ENCODE results near the gene ARHGAP21. TPM values are rescaled to one million over a fixed set of nuclear protein-coding genes. Genes with fewer than 3 reads are reported as not detected.

ARHGAP21 gene
- total RNA-seq, 2 experiments from 2014 or later = 19.7 to 25.9 TPM

DNA sequence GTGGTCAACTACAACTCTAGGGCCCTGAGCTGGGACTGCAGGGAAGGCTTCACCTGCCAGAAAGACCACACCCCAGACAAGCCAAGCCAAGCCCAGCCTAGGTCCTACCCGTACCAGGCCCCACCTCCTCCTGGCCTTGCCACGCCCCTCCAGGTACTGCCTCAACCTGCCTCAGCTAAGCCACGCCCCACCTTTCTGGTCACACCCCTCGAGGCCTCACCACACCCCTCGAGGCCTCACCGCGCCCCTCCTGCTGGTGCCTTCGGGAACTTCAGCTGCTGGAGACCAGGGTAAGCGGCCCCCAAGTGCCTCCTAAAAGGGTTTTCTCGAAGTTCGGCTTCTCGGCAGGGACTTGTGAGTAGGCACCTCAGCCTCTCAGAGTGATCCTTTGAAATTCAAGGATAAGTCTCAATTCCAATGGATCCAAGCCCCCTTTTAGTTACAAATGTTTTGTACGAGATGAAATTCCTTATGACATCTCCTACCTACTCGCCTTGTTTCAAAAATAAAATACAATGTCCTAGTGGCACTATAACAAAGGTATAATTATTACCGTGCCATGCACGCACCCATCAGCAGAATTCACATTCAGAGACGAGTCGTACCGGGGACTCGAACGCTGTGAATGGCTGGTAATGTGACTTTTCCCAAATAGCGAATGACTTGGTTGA, 171.2 kb downstream of the ARHGAP21 start:
- ChIA-PET CTCF (interaction anchor here (0.6 kb wide), 1 partner anchor 1256 kb away, joined by 3 read pairs; no protein-coding TSS in a partner anchor), POLR2A (no interaction called here)
- Mint-ChIP-seq H3K36me3 (ENCODE audit: low read depth) (no peaks in the 10 kb centered on the region), H3K9me3 (ENCODE audit: low read depth) (no peaks in the 10 kb centered on the region), H3K4me1 (peaks cover 4% of the 10 kb centered on the region), H3K27me3 (peaks cover 2% of the 10 kb centered on the region), H3K27ac (no peak overlapping the region), H3K4me3 (no peak overlapping the region)
- intact Hi-C loops (cut with DNase I, micrococcal nuclease) = no loop called here
- ATAC-seq = peak; percentile 72
- DNase-seq = peak; percentile 56

DNA sequence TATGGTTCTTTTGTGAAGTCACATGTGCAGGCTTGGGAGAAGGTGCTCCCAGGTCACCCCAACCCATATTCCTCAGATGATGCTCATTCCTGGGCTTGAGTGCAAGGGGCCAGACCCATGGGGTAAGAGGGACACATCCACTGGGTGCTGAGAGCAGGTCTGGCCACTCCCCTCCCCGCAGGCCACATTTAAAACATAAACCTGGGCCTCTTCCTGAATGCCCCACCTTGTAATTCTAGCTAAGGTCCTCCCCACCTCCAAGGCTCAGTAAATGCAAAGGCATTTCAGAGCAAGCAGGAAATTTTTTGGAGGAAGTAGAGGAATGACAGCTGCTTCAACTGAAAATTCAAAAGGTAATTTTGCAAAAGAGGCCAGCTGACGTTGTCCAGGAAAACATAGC, 172.5 kb downstream of the ARHGAP21 start:
- intact Hi-C loops (cut with DNase I, micrococcal nuclease) = no loop called here
- POLR2A ChIA-PET = no interaction called here

DNA sequence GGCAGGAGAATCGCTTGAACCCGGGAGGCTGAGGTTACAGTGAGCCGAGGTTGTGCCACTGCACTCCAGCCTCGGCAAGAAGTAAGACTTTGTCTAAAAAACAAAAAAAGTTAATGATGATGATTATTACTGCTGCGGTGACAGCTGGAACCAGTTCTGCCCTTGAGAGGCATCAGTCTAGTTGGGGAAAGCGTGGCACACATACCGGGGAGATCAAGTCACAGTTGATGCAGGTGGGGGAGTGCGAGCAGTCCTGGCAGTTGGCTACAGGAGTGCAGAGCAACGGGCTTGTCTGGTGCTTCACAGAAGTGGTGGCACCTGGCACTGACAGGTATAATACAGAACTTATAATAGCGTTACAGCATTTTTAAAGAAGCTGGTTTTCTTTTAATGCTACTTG, 173.0 kb downstream of the ARHGAP21 start:
- Mint-ChIP-seq H3K36me3 (ENCODE audit: low read depth) (no peaks in the 10 kb centered on the region), H3K27ac (no peak overlapping the region), H3K4me1 (no peaks in the 10 kb centered on the region), H3K4me3 (no peak overlapping the region), H3K9me3 (ENCODE audit: low read depth) (no peaks in the 10 kb centered on the region), H3K27me3 (peaks cover 2% of the 10 kb centered on the region)
- intact Hi-C loops (cut with DNase I, micrococcal nuclease) = no loop called here
- ChIA-PET CTCF (interaction anchor here (0.7 kb wide), 1 partner anchor 42 kb away, joined by 3 read pairs; no protein-coding TSS in a partner anchor), POLR2A (no interaction called here)
- no peak for ATAC-seq
- no peak for DNase-seq

More for the DNA sequence above, 172.5 kb downstream of the ARHGAP21 start:
- no peak for ATAC-seq
- CTCF ChIA-PET = interaction anchor here (0.7 kb wide), 1 partner anchor 42 kb away, joined by 3 read pairs; no protein-coding TSS in a partner anchor
- Mint-ChIP-seq H3K9me3 (ENCODE audit: low read depth) (no peaks in the 10 kb centered on the region), H3K4me3 (no peak overlapping the region), H3K27me3 (peaks cover 2% of the 10 kb centered on the region), H3K36me3 (ENCODE audit: low read depth) (no peaks in the 10 kb centered on the region), H3K4me1 (no peaks in the 10 kb centered on the region), H3K27ac (no peak overlapping the region)
- DNase-seq = no peak

DNA sequence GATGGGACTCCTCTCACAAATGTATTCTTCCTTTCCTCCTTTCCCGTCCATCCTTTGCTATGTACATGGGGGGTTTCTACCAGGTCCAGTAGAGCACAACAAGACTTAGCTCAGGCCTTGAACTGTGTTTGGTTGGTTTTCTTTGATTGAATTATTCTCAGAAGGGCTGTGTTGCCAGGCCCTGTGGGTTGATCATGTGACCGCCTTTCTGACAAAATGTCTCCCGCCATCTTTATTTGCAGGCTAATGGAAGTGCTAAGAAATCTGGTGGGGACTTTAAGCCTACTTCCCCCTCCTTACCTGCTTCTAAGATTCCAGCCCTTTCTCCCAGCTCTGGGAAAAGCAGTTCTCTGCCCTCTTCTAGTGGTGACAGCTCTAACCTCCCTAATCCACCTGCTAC, 178.1 kb downstream of the ARHGAP21 start:
- H3K27me3 Mint-ChIP-seq = no peaks in the 10 kb centered on the region
- H3K4me1 Mint-ChIP-seq = no peaks in the 10 kb centered on the region
- no peak overlapping the region for H3K27ac Mint-ChIP-seq
- H3K4me3 Mint-ChIP-seq = no peak overlapping the region
- no peak for DNase-seq
- no peaks in the 10 kb centered on the region for H3K9me3 Mint-ChIP-seq (ENCODE audit: low read depth)
- no peak for ATAC-seq
- POLR2A ChIA-PET = no interaction called here
- H3K36me3 Mint-ChIP-seq (ENCODE audit: low read depth) = no peaks in the 10 kb centered on the region
- intact Hi-C loops (cut with DNase I, micrococcal nuclease) = no loop called here
- CTCF ChIA-PET = no interaction called here

DNA sequence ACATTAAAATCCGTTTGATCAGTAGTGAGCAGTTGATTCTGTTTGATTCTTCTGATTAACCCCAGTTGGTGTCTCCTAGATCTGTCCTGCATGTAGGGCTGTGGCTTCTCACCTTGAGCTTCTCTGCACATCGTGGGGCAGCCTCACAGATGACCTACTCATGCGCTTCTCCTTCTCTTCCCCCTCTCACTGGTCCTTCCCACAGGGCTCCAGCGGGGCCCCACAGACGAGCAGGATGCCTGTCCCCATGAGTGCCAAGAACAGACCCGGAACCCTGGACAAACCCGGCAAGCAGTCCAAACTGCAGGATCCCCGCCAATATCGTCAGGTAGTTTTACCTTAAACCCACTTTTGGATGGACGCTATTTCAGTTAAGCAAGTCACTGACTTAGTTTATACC, 178.9 kb downstream of the ARHGAP21 start:
- POLR2A ChIA-PET = no interaction called here
- Mint-ChIP-seq H3K36me3 (ENCODE audit: low read depth) (no peaks in the 10 kb centered on the region), H3K4me1 (no peaks in the 10 kb centered on the region), H3K27ac (no peak overlapping the region), H3K27me3 (no peaks in the 10 kb centered on the region), H3K9me3 (ENCODE audit: low read depth) (no peaks in the 10 kb centered on the region), H3K4me3 (no peak overlapping the region)
- intact Hi-C loops (cut with DNase I, micrococcal nuclease) = no loop called here
- ATAC-seq = no peak
- DNase-seq = no peak
- CTCF ChIA-PET = no interaction called here

DNA sequence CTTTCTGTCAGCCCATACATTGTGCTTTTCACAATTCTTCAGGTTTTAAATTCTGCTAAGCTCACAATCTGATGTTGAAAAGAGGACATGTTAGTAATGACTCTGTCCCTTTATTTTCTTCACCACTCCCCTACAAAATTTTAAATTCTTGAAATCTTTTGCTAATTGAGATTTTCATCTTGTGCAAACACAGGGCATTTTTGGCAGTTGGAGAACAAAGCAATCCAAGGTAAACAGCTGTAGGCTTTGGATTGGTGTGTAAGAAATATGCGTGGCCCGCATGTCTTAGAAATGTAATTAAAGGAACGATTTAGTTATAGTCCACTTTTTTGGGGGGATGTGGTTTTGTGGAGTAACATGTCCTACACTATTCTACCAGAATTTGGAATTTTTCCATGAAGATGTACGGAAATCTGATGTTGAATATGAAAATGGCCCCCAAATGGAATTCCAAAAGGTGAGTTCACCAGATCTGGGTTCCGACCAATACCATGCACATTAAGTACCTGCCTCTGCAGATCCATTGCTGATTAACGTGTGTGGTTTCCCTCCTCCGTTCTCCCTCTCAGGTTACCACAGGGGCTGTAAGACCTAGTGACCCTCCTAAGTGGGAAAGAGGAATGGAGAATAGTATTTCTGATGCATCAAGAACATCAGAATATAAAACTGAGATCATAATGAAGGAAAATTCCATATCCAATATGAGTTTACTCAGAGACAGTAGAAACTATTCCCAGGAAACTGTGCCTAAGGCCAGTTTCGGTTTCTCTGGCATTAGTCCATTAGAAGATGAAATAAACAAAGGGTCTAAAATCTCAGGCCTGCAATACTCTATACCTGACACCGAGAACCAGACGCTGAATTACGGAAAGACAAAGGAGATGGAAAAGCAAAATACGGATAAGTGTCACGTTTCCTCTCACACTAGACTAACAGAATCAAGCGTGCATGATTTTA, 181.1 kb downstream of the ARHGAP21 start:
- H3K4me3 Mint-ChIP-seq = no peak overlapping the region
- H3K27me3 Mint-ChIP-seq = no peaks in the 10 kb centered on the region
- CTCF ChIA-PET = interaction anchor here (0.7 to 1.0 kb wide), 2 partner anchors 10 to 254 kb away, joined by 3 read pairs; no protein-coding TSS in a partner anchor
- no peaks in the 10 kb centered on the region for H3K4me1 Mint-ChIP-seq
- DNase-seq (no peak), ATAC-seq (no peak)
- no peak overlapping the region for H3K27ac Mint-ChIP-seq
- no peaks in the 10 kb centered on the region for H3K9me3 Mint-ChIP-seq (ENCODE audit: low read depth)
- H3K36me3 Mint-ChIP-seq (ENCODE audit: low read depth) = no peaks in the 10 kb centered on the region
- intact Hi-C loops (cut with DNase I, micrococcal nuclease) = no loop called here
- POLR2A ChIA-PET = no interaction called here

DNA sequence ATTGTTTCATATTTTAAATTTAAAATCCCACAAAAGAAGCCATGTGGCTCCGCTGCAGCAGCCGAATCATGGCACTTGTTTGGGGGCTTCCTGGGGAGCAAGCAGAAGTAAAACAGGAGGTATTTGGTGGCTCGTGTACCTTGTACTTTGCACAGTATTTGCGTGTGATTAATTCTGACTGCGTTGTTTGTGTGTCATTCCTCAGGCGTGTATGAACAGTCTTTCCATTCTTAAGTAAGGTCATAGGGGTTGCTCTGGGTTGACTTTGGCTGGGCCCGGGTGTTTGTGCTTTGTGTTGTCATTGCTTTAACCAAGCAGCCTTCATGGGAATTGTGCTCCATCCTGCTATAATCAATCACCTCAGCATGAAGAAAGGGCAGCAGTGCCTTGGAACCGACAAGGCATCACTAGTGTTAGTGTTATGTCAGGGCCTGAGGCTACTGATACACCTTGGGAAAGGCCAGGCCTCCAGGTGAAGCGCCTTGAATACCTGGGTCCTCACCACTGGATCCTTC, 182.4 kb downstream of the ARHGAP21 start:
- ChIA-PET CTCF (interaction anchor here (1.0 kb wide), 1 partner anchor 9 kb away, joined by 3 read pairs; no protein-coding TSS in a partner anchor), POLR2A (no interaction called here)
- ATAC-seq (no peak), DNase-seq (no peak)
- intact Hi-C loops (cut with DNase I, micrococcal nuclease) = no loop called here
- Mint-ChIP-seq H3K27me3 (no peaks in the 10 kb centered on the region), H3K36me3 (ENCODE audit: low read depth) (no peaks in the 10 kb centered on the region), H3K4me1 (no peaks in the 10 kb centered on the region), H3K9me3 (ENCODE audit: low read depth) (no peaks in the 10 kb centered on the region), H3K27ac (no peak overlapping the region), H3K4me3 (no peak overlapping the region)

DNA sequence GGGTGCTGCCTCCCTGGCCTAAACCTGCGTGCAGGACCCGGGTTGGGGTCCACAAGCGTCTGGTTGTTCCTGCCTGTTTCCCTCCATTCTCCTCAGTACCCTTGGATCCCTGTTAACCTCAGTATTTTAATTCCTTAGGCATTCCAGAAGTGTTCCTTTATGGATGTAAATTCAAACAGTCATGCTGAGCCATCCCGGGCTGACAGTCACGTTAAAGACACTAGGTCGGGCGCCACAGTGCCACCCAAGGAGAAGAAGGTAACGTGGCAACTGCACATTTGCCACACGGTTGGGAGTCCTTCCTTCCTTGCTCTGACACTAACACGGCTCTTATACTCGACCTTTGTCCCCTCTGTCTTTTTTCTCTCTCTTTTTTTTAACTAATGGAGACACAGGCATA, 187.1 kb downstream of the ARHGAP21 start:
- POLR2A ChIA-PET = no interaction called here
- CTCF ChIA-PET = no interaction called here
- ATAC-seq (no peak), DNase-seq (no peak)
- Mint-ChIP-seq H3K4me1 (no peaks in the 10 kb centered on the region), H3K27ac (no peak overlapping the region), H3K36me3 (ENCODE audit: low read depth) (no peaks in the 10 kb centered on the region), H3K27me3 (peaks cover 9% of the 10 kb centered on the region), H3K4me3 (no peak overlapping the region), H3K9me3 (ENCODE audit: low read depth) (peaks cover 3% of the 10 kb centered on the region)
- intact Hi-C loops (cut with DNase I, micrococcal nuclease) = no loop called here

DNA sequence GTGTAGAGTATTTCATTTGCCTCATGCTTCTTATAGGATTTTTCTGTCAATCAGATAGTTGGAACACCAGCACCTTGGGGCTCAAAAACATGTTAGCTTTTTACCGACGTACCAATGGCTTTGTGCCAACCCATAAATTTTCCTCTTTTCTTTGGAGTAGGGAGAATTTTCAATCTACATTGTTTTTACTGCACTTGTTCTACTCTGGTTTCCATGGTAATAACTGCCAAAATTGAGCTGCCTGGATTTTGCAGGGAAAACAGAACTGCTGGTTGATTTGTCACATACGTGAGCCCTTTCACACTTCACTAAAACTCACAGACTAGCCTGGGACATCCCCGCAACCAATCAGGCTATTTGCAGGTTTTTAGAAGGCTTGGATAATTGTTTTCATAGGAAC, 189.7 kb downstream of the ARHGAP21 start:
- Mint-ChIP-seq H3K4me3 (no peak overlapping the region), H3K36me3 (ENCODE audit: low read depth) (no peaks in the 10 kb centered on the region), H3K9me3 (ENCODE audit: low read depth) (peaks cover 3% of the 10 kb centered on the region), H3K4me1 (no peaks in the 10 kb centered on the region), H3K27me3 (peaks cover 12% of the 10 kb centered on the region), H3K27ac (no peak overlapping the region)
- CTCF ChIA-PET = no interaction called here
- DNase-seq = no peak
- POLR2A ChIA-PET = no interaction called here
- no peak for ATAC-seq
- intact Hi-C loops (cut with DNase I, micrococcal nuclease) = no loop called here

Other genes with a start within 250 kb of the ARHGAP21 start
- gene PRTFDC1, start 228.7 kb upstream of the ARHGAP21 start, total RNA-seq = under 1 TPM; 0.32 to 0.71 TPM

Measured in activated CD4-positive, alpha-beta T cell treated with anti-CD3 and anti-CD28 coated beads for 36 hours (primary cell).